22Rv1 (cell line): ENCODE data around the gene U2AF2.

Experiments used
- H3K27ac ChIP-seq: fragments of 450-650 bp; 2 replicates; pipeline ENCODE4 v1.5.1; 2017
- CTCF ChIP-seq: fragments of 450-650 bp; IDR thresholded peaks from 2 replicates; pipeline ENCODE4 v1.5.1; 2017; ENCODE audit warnings: mild to moderate bottlenecking
- ZFX ChIP-seq: fragments of 450-650 bp; IDR thresholded peaks from 2 replicates; pipeline ENCODE4 v1.6.1; 2017; ENCODE audit warnings: antibody characterized with exemption, borderline replicate concordance

The U2AF2 gene

DNA sequence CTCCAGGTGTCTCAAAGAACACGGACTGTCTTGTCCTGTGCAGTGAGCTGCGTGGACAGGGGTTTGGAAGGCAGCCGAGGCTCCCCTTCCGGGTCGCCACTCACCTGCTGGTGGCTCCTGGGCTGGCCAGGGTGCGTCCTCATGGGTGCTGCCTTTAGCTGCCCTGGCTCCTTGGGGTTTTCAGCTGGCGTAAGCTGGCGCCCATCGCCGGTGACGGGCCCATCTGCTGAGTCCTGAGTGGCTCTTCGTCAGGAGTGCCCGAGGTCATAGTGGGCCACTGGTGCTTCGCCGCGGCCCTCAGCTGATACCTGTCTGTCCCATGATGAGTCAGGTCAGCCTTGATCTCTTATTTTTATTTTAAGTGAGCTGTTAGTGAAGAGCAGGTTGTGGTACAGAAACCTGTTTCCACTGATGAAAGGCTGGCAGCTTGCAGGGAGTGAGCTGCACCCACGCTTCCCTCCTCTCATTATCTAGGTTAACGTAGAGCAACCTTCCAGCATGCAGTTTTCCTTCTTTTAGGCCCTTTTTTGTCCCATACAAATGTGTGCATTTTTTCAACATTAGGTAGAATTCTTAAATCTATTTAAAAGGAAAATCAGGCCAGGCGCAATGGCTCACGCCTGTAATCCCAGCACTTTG, 38.6 kb downstream of the U2AF2 start:
- TF ChIP-seq ZFX (no peak), CTCF (no peak)
- H3K27ac ChIP-seq, result no peak overlapping the region

DNA sequence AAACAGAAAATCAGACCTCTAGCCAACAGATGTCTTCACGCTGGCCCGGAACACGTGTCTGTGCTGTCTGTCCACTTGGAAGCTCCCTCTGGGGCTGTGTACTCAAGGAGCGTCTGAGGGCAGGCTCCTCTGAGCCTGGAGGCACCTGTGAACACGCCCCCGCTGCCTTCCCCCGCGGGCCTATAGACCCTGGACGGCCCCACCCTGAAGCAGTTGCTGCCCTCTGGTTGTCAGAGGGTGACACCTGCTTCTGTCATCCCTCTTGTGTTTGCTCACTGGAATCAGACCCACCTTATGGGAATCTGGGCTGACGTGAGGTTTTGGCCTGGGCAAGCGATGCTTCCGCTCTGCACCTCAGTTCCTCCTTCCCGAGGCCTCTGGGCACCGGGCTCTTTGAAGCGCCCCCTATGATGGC, 39.4 kb downstream of the U2AF2 start:
- no peak overlapping the region for H3K27ac ChIP-seq
- TF ChIP-seq ZFX (no peak), CTCF (no peak)

DNA sequence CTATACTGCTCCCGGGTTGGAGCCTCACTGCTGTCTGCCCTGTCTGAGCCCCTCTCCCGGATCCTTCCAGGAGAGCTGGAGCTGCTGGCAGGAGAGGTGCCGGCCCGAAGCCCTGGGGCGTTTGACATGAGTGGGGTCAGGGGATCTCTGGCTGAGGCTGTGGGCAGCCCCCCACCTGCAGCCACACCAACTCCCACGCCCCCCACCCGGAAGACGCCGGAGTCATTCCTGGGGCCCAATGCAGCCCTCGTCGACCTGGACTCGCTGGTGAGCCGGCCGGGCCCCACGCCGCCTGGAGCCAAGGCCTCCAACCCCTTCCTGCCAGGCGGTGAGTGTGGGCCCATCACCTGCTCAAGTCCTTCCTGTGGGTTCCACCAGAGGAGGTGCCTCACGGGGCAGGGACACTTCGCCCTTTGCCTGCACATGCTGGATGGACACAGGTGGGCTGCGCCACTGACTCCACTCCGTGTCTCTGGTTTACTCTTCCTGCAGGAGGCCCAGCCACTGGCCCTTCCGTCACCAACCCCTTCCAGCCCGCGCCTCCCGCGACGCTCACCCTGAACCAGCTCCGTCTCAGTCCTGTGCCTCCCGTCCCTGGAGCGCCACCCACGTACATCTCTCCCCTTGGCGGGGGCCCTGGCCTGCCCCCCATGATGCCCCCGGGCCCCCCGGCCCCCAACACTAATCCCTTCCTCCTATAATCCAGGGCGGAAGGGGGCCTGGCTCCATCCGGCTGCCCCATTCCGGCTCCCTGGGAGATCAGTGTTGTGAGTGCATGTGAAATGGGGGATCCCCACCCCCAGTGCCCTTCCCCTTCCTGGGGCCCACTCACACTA, 40.0 kb downstream of the U2AF2 start:
- no peak overlapping the region for H3K27ac ChIP-seq
- no peak for TF ChIP-seq CTCF
- TF ChIP-seq ZFX, result no peak

GRCh38 chr19:55695511-55696290, 40.9 kb downstream of the U2AF2 start:
- no peak for TF ChIP-seq CTCF
- no peak for TF ChIP-seq ZFX
- no peak overlapping the region for H3K27ac ChIP-seq

GRCh38 chr19:55696301-55697068, 41.6 kb downstream of the U2AF2 start:
- H3K27ac ChIP-seq, result no peak overlapping the region
- no peak for TF ChIP-seq CTCF
- TF ChIP-seq ZFX, result no peak

- TF ChIP-seq CTCF, result no peak
- TF ChIP-seq ZFX, result no peak
- no peak overlapping the region for H3K27ac ChIP-seq
Observed at GRCh38 chr19:55697069-55697440, 42.2 kb downstream of the U2AF2 start.
